OCI-LY3 (cell line): ENCODE measurements around the gene ACOT4.

Source experiments
- EZH2phosphoT487 ChIP-seq: fragments of 200-600 bp; shearing (Covaris generic); IDR thresholded peaks from 2 replicates; pipeline ENCODE4 v1.6.1; 2018; ENCODE audit warnings: antibody characterized with exemption, mixed run types, low read depth
- TF ChIP-seq, protein P1 (sequence below): fragments of 200-600, 300-600 bp; sonication (generic); IDR thresholded peaks from 2 replicates; pipeline ENCODE4 v1.5.1; 2014; ENCODE audit warnings: antibody characterized with exemption, low read length, low read depth

DNA sequence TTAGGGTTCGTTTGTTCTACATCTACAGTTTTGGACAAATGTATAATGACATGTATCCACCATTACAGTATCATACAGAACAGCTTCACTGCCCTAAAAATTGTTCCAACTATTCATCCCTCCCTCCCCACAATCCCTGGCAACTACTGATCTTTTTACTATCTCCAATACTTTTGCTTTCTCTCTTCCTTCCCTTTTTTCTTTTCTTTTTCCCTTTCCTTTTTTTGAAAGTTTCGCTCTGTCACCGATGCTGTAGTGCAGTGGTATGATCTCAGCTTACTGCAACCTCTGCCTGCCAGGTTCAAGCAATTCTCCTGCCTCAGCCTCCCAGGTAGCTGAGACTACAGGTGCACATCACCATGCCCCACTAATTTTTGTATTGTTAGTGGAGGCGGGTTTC is 2.6 kb upstream of the ACOT4 start:
- TF ChIP-seq, protein P1, sequence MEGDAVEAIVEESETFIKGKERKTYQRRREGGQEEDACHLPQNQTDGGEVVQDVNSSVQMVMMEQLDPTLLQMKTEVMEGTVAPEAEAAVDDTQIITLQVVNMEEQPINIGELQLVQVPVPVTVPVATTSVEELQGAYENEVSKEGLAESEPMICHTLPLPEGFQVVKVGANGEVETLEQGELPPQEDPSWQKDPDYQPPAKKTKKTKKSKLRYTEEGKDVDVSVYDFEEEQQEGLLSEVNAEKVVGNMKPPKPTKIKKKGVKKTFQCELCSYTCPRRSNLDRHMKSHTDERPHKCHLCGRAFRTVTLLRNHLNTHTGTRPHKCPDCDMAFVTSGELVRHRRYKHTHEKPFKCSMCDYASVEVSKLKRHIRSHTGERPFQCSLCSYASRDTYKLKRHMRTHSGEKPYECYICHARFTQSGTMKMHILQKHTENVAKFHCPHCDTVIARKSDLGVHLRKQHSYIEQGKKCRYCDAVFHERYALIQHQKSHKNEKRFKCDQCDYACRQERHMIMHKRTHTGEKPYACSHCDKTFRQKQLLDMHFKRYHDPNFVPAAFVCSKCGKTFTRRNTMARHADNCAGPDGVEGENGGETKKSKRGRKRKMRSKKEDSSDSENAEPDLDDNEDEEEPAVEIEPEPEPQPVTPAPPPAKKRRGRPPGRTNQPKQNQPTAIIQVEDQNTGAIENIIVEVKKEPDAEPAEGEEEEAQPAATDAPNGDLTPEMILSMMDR: no peak
- TF ChIP-seq EZH2phosphoT487: no peak
